Frontal cortex (tissue), 4 donors: Measurements from ENCODE around the gene COL4A2. TPM values are rescaled to one million over a fixed set of nuclear protein-coding genes. Genes with fewer than 3 reads are reported as not detected.
A peak's percentile ranks its signal among the peaks of the same experiment; 100 is the strongest.

Experiments used
- DNase-seq, 2 donors: peaks; one replicate each; pipeline ENCODE4 v3.0.0; 2012; ENCODE audit warnings: low spot score in 2 of 2
- FAIRE-seq: peaks from 2 replicates; lab custom pipeline; 2012; peaks lifted over from hg19 to GRCh38; lab: Jason Lieb, UNC
- small RNA-seq: library from RNA; depleted of rRNA; stranded (forward); fragments of <200 nt; gene quantifications from one replicate; pipeline ENCODE3, GENCODE V24; 2014
- total RNA-seq: library from RNA; depleted of rRNA; stranded (reverse); fragments of >200 nt; gene quantifications from one replicate; pipeline ENCODE4 v1.2.3, GENCODE V29; 2014
- donor health status: control.
- donor health status: control.
- donor health status: control.

The COL4A2 gene
- total RNA-seq, 1 donor from 2014 or later, result 47.3 TPM

DNA sequence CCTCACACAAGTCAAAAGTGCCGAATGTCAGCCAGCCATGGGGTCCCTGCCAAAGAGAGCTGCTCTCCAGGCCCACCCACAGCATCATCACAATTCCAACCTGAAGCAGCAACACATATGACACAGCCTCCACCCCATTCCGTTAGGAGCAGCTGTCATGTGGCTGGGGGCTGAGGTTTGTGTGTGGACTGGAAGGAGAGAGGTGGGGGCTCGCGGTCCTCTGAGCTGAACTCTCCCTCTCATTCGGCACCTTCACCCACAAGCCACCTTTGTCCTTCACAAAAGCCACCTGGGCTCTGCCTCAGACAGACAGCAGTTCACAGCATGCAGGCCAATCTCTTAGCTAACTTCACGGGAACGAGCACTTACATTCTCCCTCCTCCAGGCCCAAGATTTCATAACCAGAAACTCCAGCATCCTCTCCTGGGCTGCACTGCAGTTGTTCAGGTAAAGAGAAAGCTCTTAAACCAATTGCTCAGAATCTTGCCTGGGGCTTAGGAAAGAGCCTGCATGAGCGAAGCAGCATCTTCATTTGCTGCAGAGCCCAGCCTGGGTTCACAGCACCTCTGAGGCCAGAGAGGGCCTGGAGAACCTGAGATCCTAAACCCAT is 247.2 kb downstream of the COL4A2 start:
- FAIRE-seq (no peak), DNase-seq (no peak)

DNA sequence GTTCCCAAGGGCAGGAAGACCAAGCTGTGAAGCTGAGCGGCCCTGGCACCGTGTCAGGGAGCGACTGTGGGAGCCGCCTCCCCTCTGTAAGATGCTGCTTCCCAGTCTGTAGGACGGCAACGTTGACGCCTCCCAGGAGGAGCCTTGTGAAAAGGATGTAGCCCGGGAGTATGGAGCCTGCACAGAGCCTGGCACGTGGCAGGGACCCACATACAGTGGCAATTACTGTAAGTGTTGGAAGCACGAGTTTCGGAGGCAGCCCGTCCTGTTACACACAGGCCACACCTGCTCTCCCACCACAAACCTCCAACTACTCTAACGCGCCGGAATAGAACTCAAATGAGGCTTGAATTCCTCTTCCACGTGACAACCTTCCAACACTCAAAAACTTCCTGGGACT is 247.9 kb downstream of the COL4A2 start:
- no peak for FAIRE-seq

DNA sequence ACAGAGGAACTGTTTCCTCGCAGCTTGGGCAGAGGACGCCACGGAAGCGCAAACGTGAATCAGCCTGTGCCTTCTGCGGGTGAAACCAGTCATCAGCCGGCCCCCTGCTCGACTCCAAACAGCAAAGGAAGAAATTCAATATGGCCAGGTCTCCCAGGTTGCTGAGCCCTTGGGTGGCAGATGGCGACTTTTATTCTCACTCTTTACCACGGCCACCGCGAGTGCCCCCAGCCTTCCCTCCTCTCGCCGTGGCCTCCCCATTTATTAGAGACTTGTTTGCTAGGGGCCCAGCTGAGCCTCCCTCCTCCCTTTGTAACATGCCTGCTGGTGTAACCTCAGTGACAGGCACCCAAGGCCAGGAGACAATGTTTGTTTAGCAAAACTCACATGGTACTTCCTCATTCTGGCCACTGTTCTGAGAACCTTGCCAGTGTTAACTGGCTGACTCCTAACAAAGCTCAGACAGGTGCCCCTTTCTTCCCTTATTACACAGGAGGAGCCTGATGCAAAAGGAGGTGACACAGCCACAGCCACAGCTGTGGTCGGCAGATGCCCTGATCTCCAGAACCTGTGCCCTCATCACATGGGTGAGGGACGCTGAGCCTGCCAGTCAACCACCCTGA is 248.6 kb downstream of the COL4A2 start:
- FAIRE-seq, result no peak

More for the DNA sequence above, 247.9 kb downstream of the COL4A2 start:
- DNase-seq, result no peak

DNA sequence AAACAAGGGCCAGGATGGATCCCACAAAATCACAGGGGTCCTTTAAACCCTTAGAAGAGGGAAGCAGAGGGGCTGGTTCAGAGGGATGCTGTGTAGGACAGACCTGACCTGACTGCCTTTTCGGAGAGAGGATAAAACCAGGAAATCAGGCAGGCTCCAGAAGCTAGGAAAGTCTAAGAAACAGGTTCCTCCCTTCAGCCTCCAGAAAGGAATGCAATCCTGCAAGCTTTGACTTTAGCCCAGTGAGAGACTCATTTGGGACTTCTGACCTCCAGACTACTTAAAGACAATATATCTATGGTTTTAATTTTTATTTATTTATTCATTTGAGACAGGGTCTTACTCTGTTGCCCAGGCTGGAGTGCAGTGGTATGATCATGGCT is 249.1 kb downstream of the COL4A2 start:
- FAIRE-seq, result no peak
- DNase-seq, result no peak

More for the DNA sequence above, 248.6 kb downstream of the COL4A2 start:
- no peak for DNase-seq

DNA sequence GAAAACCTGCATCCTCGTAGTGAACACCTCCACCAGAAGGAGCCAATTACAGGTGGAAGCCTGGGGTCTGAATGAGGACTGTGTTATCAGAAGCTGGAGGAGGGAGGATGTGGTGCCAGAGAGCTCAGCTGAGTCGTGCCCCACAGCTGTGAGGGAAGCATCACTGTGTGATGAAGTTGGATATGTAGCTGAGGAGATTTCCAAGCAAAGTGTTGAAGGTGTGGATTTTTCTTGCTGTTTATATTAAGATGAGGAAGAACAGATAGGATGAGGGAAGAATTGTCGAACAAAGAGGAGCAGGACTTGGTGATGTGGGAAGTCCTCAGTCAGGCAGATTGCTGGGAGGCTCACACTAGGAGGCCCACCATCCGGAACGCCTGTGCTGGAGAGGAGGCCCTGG is 250.0 kb downstream of the COL4A2 start:
- no peak for FAIRE-seq
- DNase-seq, result no peak

DNA sequence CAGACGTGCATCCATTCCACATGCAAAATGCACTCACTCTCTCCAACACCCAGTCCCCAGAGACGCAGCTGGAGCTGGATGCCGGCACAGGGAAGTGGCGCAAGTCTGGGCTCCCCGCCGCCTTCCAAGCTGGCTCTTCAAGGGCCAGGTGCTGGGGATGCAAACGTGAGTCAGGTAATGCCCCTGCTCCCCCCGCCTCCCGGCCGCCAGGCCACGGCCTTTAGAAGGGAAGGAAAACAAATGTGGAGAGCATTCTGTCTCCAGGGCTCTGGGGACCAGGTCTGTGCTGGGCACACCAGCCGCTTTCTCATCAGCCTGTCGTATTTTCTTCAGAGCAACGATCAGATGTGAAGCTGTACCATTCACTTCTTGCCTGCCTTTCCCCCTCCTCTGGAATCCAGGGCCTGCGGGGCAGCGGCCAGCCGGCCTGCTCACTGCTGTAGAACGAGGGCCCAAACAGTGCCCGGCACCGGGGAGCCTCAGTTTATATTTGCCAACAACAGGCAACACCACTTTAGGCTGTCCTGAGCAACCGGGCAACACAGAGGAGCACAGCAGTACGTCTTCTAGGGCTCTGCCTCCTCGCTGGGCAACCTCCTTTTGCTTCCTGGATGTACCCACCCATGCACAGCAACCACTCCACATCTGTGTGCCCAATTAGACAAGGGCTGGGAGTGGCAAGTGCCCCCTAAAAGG is 250.7 kb downstream of the COL4A2 start:
- FAIRE-seq (no peak), DNase-seq (no peak)

DNA sequence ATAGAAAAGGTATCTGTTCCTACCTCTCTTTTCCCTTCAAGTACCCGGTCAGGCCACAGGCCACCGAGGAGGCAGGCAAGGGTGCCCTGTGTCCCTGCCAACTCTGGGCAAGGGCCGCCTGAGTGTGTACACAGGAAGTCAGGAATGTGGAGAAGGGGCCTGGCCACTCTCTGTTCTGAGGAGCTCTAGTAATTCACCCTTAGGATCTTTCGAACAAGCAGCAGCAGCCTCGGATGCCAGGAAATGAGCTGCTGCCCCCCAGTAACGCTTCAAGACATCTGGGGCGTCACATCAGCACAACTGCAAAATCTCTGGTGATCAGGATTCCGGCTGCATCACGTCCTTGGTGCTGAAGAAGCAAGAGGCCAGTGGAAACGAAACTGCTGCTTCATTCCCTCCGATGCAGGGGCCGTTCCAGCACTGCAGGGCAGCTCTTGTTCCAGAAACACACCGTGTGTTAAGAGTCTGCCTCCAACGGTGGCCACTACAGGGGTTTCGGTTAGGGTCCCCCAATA is 252.4 kb downstream of the COL4A2 start:
- DNase-seq (no peak), FAIRE-seq (no peak)

DNA sequence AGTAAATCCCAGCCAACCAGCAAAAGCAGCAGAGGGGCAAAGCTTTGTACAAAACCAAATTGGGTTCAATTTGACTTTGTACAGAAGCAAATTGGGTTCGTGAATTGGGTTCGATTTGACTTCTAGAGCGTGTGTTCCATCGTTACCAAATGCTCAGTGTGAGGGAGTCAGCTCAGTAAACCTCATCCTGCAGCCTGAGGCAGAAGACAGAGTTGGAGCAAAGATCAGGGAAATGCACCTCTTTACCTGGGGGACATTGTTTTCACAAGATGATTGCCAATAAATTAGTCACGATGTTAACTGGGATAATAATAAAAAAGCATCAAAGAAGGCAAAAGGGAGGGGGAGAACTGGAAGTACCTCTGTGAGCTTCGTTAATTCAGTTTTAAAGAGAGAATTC is 252.9 kb downstream of the COL4A2 start:
- DNase-seq (no peak), FAIRE-seq (no peak)

DNA sequence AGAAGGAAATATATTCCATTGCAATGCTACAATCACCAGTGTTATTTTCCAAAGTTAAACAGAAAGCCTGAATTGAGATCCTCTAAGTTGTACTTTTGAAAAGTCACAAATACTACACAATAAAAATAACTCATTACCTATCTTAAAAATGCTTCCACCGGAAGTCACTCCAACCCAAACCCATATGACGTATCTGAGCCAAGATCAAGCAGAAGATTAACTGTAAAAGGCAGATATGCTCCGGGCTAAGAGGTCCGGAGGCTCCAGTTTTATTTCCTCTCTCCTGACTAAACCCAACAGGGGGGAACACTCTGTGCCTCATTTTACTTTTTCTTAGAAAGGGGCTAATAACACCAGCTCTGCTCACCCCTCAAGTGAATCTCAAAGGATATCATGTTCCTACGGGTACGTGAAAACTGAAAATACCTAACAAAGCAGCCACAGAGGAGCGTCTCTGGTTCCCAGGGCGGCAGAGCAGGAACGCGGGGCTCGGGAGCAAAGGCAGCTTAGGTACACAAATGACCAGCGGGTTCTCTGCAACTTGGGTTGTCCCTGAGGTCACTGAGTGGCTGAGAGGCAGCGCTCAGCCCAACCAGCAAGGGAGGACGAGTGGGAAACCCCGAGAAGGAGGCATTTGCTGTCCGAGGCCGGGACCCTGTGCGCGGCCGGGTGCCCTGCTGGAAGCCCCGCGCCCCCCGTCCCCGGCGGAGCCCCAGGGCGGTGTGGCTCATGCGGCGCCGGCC is 253.7 kb downstream of the COL4A2 start:
- FAIRE-seq (no peak), DNase-seq (no peak)

DNA sequence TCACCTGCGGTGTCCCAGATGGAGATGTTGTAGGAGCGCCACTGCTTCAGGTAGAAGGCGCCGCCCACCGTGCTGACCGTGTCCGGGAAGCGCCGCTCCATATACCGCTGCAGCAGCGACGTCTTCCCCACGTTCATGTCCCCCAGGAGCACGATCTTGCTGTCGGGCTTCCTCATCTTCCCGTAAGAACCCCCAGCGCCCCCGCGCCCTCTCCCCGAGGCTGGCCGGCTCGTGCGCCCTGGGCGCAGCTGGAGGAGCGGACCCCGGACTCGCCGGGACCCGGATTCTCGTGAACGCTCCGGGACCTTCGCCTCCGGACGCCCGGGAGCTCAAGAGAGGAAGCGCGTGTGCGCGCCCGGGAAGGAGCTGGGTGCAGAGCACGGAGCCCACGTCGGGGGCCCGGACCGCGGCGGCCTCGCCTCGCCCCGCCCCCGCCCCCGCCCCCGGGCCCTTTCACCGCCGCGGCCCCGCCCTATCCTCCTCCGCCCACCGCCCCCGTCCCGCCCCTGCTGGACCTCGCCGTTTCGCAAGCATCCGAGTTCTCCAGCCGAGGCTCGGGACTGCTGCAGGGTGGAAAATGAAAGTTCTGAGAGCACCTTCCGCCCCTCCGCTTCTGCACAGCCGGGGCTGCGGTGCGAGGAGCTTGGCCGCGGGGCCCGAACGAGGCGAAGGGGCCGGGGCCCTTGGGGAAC is 254.4 kb downstream of the COL4A2 start, which contains the start of gene RAB20:
Gene RAB20 (minus strand): TSS at position 379 of the 692 bp plus-strand sequence. CDS start 203 bp downstream, at position 176.
- peak; percentile 75 to 87 for DNase-seq
- FAIRE-seq, result no peak

DNA sequence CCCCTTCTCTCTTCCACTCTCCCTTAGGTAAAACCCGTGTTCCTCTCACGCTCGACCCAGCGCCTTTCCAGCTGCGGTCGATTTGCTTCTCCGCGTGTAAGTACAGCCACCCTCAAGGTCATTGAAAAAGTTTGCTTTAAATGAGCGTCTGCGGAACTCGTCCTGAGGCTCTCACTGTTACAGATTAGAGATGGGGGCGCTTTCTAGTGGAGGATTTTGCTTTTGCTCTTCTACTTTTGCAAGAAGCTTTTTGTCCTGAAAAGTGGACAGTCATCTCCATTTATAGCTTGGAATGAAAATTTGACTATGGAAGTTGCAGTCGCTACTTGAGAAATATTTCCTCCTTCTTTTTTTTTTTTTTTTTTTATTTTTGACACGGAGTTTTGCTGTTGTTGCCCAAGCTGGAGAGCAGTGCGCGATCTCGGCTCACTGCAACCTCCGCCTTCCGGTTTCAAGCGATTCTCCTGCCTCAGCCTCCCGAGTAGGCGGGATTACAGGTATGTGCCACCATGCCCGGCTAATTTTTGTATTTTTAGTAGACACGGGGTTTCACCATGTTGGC is 255.0 kb downstream of the COL4A2 start:
- no peak for FAIRE-seq
- DNase-seq, result no peak

Small RNA genes within 50 kb of the gene (small RNA-seq; reads per million reads assigned to genes)
- not detected for gene MIR8073

Other genes starting within 250 kb of the COL4A2 start
- 65.2 TPM for gene COL4A1, start 127 bp upstream of the COL4A2 start, total RNA-seq